Measurements from ENCODE around the gene USP21. TPM values are rescaled to one million over a fixed set of nuclear protein-coding genes. Genes with fewer than 3 reads are reported as not detected.

USP21 gene
- total RNA-seq, 1 experiment from 2014 or later: 38.2 TPM

DNA sequence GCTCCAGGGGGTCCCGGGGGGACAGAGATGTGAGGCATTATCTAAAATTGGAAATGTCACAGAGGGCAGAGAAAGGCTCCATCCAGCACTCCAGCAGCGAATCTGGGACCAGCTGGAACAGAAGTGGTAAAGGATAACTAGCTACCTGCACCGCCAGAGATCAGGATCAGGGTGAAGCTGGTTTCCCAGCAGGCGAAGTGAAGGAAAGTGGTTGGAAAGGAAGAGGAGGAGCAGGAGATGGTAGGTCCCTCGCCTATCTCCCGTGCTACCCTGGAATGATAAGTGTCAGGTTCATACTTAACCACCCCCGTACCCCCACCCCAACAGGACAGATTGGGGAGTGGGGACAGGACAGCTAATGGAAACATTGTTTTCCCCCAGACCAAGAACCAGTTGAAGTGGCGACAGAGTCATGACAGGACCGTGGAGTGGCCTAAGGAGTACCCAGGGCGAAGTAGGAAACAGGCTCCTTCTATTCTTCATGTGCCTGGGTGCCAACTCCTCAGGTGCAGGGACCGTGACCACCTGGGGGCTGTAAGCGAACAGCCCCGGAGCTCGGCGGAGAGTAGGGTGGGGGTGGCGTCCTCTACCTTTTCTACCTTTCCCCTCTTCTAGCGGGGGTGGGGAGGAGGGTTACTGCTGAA lies 17.3 kb downstream of the USP21 start:
- TF ChIP-seq, protein P1, sequence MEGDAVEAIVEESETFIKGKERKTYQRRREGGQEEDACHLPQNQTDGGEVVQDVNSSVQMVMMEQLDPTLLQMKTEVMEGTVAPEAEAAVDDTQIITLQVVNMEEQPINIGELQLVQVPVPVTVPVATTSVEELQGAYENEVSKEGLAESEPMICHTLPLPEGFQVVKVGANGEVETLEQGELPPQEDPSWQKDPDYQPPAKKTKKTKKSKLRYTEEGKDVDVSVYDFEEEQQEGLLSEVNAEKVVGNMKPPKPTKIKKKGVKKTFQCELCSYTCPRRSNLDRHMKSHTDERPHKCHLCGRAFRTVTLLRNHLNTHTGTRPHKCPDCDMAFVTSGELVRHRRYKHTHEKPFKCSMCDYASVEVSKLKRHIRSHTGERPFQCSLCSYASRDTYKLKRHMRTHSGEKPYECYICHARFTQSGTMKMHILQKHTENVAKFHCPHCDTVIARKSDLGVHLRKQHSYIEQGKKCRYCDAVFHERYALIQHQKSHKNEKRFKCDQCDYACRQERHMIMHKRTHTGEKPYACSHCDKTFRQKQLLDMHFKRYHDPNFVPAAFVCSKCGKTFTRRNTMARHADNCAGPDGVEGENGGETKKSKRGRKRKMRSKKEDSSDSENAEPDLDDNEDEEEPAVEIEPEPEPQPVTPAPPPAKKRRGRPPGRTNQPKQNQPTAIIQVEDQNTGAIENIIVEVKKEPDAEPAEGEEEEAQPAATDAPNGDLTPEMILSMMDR (IDR thresholded peaks at IDR 0.05; ENCODE audit: insufficient read depth in 1 of 2, low read depth in 1 of 2, low read length in 1 of 2, severe bottlenecking in 1 of 2, unreplicated experiment in 1 of 2): no peak
- no peak for DNase-seq
- H3K36me3 Mint-ChIP-seq (ENCODE audit: insufficient read depth, unreplicated experiment): peaks cover 37% of the 10 kb centered on the region
- peak overlapping the region; percentile 91 for H3K4me3 ChIP-seq (ENCODE audit: low read depth, low read length)
- peaks cover 4% of the 10 kb centered on the region for H3K4me1 ChIP-seq
- ChIA-PET CTCF (interaction anchor here (1.1 to 1.4 kb wide), 2 partner anchors 11 to 49 kb away, joined by 3 to 22 read pairs; partner anchors contain the start of genes PPOX and TOMM40L), POLR2A (interaction anchor here (0.6 to 2.4 kb wide), 6 partner anchors 9 to 213 kb away, joined by 4 to 25 read pairs (median 7); partner anchors contain the start of genes NDUFS2, PPOX, TOMM40L and USP21)
- H3K27ac Mint-ChIP-seq (ENCODE audit: unreplicated experiment): peak overlapping the region; percentile 96
- peak overlapping the region; percentile 85 for H3K4me3 Mint-ChIP-seq (ENCODE audit: unreplicated experiment)
- H3K9me3 ChIP-seq: no peaks in the 10 kb centered on the region
- BruUV-seq (replicated peaks): no TSS peak
- peaks cover 4% of the 10 kb centered on the region; the same call in 1 of the 2 replicates for H3K36me3 ChIP-seq (ENCODE audit: control insufficient read depth, insufficient read depth, low read length)
- no peaks in the 10 kb centered on the region for H3K27me3 ChIP-seq (replicated peaks; ENCODE audit: control insufficient read depth, insufficient read depth, low read length)
- peaks cover 14% of the 10 kb centered on the region for H3K4me1 Mint-ChIP-seq (ENCODE audit: low read depth, unreplicated experiment)
- no peaks in the 10 kb centered on the region for H3K27me3 Mint-ChIP-seq (ENCODE audit: insufficient read depth, unreplicated experiment)
- intact Hi-C loops (cut with micrococcal nuclease; ENCODE audit: unreplicated experiment): loop anchor here (5.0 kb wide), 1 partner anchor 59 kb away; the partner anchor contains the start of genes NIT1 and PFDN2
- no peaks in the 10 kb centered on the region for H3K9me3 Mint-ChIP-seq (ENCODE audit: unreplicated experiment)

DNA sequence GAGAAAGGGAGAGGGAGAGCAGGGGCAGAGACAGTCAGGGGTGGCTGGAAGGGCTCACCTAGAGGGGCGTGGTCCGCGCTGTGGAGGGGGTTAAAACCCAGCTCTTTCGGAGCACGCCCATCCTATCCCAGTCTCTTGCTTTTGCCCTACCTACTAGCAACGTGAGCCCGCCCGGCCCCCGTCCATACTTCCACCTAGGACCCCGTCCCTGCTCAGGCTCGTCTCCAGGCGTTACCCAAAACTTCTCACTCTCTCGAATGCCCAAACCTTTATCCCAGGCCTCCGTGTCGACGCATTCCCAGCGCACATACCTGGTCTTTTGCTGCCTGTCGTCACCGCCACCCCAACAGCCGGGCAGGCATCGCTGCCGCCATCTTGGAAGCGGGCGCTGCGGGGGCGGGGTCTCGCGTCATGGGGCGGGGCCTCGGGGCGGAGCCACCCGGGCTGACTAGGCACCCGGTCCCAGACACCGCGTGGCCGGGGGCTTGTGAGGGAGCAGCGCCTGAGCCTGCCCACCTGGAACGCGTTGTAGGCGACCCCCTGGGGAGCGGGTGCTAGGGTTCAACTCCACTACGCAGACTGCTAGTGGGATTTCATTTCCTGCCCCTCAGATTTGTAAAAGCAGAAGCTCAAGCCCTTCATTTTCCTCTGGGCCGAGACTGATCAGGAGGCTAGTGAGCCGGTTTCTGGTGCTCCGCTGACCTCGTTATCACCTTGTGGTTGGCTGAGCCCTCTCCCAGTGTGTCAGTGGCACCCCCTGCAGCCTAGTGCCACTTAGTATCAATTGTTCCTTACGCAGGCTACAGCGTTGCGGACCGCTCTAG lies 18.0 kb downstream of the USP21 start, which contains the start of gene B4GALT3:
TSS of gene B4GALT3 (minus strand) at position 396 of the 824 bp plus-strand sequence. CDS start 1,447 bp downstream, outside the sequence.
- Histone ChIP-seq H3K4me3 (ENCODE audit: low read depth, low read length) (peak within 1 kb of the TSS; percentile 91), H3K4me1 (peaks cover 4% of the 10 kb centered on the region), H3K27me3 (replicated peaks; ENCODE audit: control insufficient read depth, insufficient read depth, low read length) (no peaks in the 10 kb centered on the region), H3K36me3 (ENCODE audit: control insufficient read depth, insufficient read depth, low read length) (peaks cover 4% of the 10 kb centered on the region; the same call in 1 of the 2 replicates), H3K9me3 (no peaks in the 10 kb centered on the region)
- DNase-seq: peak; percentile 87 to 96
- intact Hi-C loops (cut with micrococcal nuclease; ENCODE audit: unreplicated experiment): loop anchor here (5.0 kb wide), 1 partner anchor 60 kb away; the partner anchor contains the start of genes NIT1 and PFDN2
- TF ChIP-seq, protein P1 (IDR thresholded peaks at IDR 0.05; ENCODE audit: insufficient read depth in 1 of 2, low read depth in 1 of 2, low read length in 1 of 2, severe bottlenecking in 1 of 2, unreplicated experiment in 1 of 2): peak; percentile 44 to 54
- Mint-ChIP-seq H3K36me3 (ENCODE audit: insufficient read depth, unreplicated experiment) (peaks cover 31% of the 10 kb centered on the region), H3K9me3 (ENCODE audit: unreplicated experiment) (no peaks in the 10 kb centered on the region), H3K4me3 (ENCODE audit: unreplicated experiment) (peak within 1 kb of the TSS; percentile 85), H3K27me3 (ENCODE audit: insufficient read depth, unreplicated experiment) (no peaks in the 10 kb centered on the region), H3K4me1 (ENCODE audit: low read depth, unreplicated experiment) (peaks cover 14% of the 10 kb centered on the region), H3K27ac (ENCODE audit: unreplicated experiment) (peak within 1 kb of the TSS; percentile 96)
- ChIA-PET POLR2A (interaction anchor here (0.6 to 2.4 kb wide), 6 partner anchors 8 to 213 kb away, joined by 4 to 25 read pairs (median 7); partner anchors contain the start of genes NDUFS2, PPOX, TOMM40L and USP21), CTCF (interaction anchor here (0.6 to 1.4 kb wide), 3 partner anchors 12 to 48 kb away, joined by 3 to 22 read pairs (median 4); partner anchors contain the start of genes PPOX and TOMM40L)
- TSS peak; percentile 39 for BruUV-seq (replicated peaks)

DNA sequence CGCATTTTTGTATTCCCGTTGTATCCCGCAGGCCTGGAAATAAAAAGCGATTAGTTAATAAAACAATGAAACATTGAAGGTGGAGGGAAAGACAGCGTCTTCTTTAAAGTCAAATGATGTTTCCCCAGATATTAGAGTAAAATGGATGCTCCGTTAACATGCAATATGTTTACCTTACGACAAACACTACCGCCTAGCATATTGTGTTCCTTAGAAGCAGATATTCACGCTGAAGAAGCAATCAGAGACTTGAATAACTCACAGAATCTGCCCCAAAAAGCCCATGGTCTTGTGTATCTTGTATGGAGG lies 18.6 kb downstream of the USP21 start:
- H3K9me3 ChIP-seq: no peaks in the 10 kb centered on the region
- peaks cover 4% of the 10 kb centered on the region for H3K4me1 ChIP-seq
- Mint-ChIP-seq H3K36me3 (ENCODE audit: insufficient read depth, unreplicated experiment) (peaks cover 26% of the 10 kb centered on the region), H3K9me3 (ENCODE audit: unreplicated experiment) (no peaks in the 10 kb centered on the region), H3K4me3 (ENCODE audit: unreplicated experiment) (peak overlapping the region; percentile 85), H3K27ac (ENCODE audit: unreplicated experiment) (peak overlapping the region; percentile 96), H3K4me1 (ENCODE audit: low read depth, unreplicated experiment) (peaks cover 17% of the 10 kb centered on the region), H3K27me3 (ENCODE audit: insufficient read depth, unreplicated experiment) (no peaks in the 10 kb centered on the region)
- peak overlapping the region; percentile 91 for H3K4me3 ChIP-seq (ENCODE audit: low read depth, low read length)
- intact Hi-C loops (cut with micrococcal nuclease; ENCODE audit: unreplicated experiment): loop anchor here (5.0 kb wide), 1 partner anchor 61 kb away; the partner anchor contains the start of genes NIT1 and PFDN2
- TF ChIP-seq, protein P1 (IDR thresholded peaks at IDR 0.05; ENCODE audit: insufficient read depth in 1 of 2, low read depth in 1 of 2, low read length in 1 of 2, severe bottlenecking in 1 of 2, unreplicated experiment in 1 of 2): no peak
- TSS peak; percentile 98 for BruUV-seq (replicated peaks)
- POLR2A ChIA-PET: interaction anchor here (2.4 kb wide), 1 partner anchor 12 kb away, joined by 25 read pairs; the partner anchor contains the start of gene PPOX
- CTCF ChIA-PET: no interaction called here
- DNase-seq: no peak
- no peaks in the 10 kb centered on the region for H3K27me3 ChIP-seq (replicated peaks; ENCODE audit: control insufficient read depth, insufficient read depth, low read length)
- H3K36me3 ChIP-seq (ENCODE audit: control insufficient read depth, insufficient read depth, low read length): peaks cover 4% of the 10 kb centered on the region; the same call in 1 of the 2 replicates
